PC-3 (cell line): ENCODE measurements around the gene PCDHA12. TPM values are rescaled to one million over a fixed set of nuclear protein-coding genes. Genes with fewer than 3 reads are reported as not detected.

ENCODE experiments used
- ATAC-seq: fragments of 200-7000 bp; cut with Tn5 transposase; 2 replicates; pipeline ENCODE4 v1.9.1; 2020; ENCODE audit warnings: mild to moderate bottlenecking, moderate library complexity
- BruUV-seq: library from RNA; stranded (reverse); fragments of 400-500 nt; replicated peaks from 2 replicates; lab custom pipeline; 2021; lab: Mats Ljungman, UMichigan
- CTCF ChIA-PET: fragments of 300-600 bp; sonication (Branson Sonifier 250); formaldehyde crosslinking; loops from one replicate; lab custom pipeline; 2022; ENCODE audit warnings: antibody characterized with exemption; lab: Charles Lee
- POLR2A ChIA-PET: fragments of 300-600 bp; sonication (Branson Sonifier 250); formaldehyde crosslinking; loops from one replicate; lab custom pipeline; 2022; ENCODE audit warnings: antibody characterized with exemption; ENCODE audit not compliant: unreplicated experiment; lab: Charles Lee
- DNase-seq: peaks from one replicate; pipeline ENCODE4 v3.0.0-alpha.2; 2015
- H2AFZ ChIP-seq: fragments of 300-600 bp; sonication (generic); 2 replicates; pipeline ENCODE4 v1.6.0; 2016; ENCODE audit warnings: antibody characterized with exemption, low read length
- H3F3A ChIP-seq: fragments of 300-600 bp; sonication (generic); one replicate; pipeline ENCODE4 v1.6.0; 2017; ENCODE audit warnings: antibody characterized with exemption, low read length, control low read depth, mild to moderate bottlenecking; ENCODE audit not compliant: unreplicated experiment
- H3K27ac ChIP-seq: fragments of 300-600 bp; sonication (generic); 2 replicates; pipeline ENCODE4 v1.5.1; 2016; ENCODE audit warnings: mild to moderate bottlenecking, low read length
- H3K27me3 ChIP-seq: fragments of 300-600 bp; sonication (generic); 2 replicates; pipeline ENCODE4 v1.6.1; 2016; ENCODE audit warnings: low read length, mixed read lengths
- H3K36me3 ChIP-seq: fragments of 300-600 bp; sonication (generic); 2 replicates; pipeline ENCODE4 v1.6.1; 2016; ENCODE audit warnings: low read depth, mixed run types, low read length, mixed read lengths
- H3K4me1 ChIP-seq: fragments of 300-600 bp; sonication (generic); 2 replicates; pipeline ENCODE4 v1.5.1; 2016; ENCODE audit warnings: low read length; ENCODE audit not compliant: insufficient read depth
- H3K4me2 ChIP-seq: fragments of 300-600 bp; sonication (generic); 2 replicates; pipeline ENCODE4 v1.6.0; 2016; ENCODE audit warnings: low read length
- H3K4me3 ChIP-seq: fragments of 300-600 bp; sonication (generic); 2 replicates; pipeline ENCODE4 v1.5.1; 2016; ENCODE audit warnings: mild to moderate bottlenecking, low read length, mixed read lengths
- H3K79me2 ChIP-seq: fragments of 300-600 bp; sonication (generic); 2 replicates; pipeline ENCODE4 v1.6.1; 2017; ENCODE audit warnings: low read length, mixed read lengths
- H3K9ac ChIP-seq: fragments of 300-600 bp; sonication (generic); 2 replicates; pipeline ENCODE4 v1.6.0; 2016; ENCODE audit warnings: mild to moderate bottlenecking, low read length
- H3K9me2 ChIP-seq: fragments of 300-600 bp; sonication (generic); replicated peaks from 2 replicates; pipeline ENCODE4 v1.6.1; 2016; ENCODE audit warnings: mixed run types, low read length, mixed read lengths
- H3K9me3 ChIP-seq: fragments of 300-600 bp; sonication (generic); 2 replicates; pipeline ENCODE4 v1.6.1; 2016; ENCODE audit warnings: low read length, mixed read lengths
- H4K20me1 ChIP-seq: fragments of 300-600 bp; sonication (generic); 2 replicates; pipeline ENCODE4 v1.6.1; 2016; ENCODE audit warnings: low read length, mixed read lengths
- EZH2 ChIP-seq: fragments of 300-600 bp; sonication (generic); IDR thresholded peaks from one replicate; pipeline ENCODE4 v1.6.1; 2017; ENCODE audit warnings: antibody characterized with exemption, mild to moderate bottlenecking, low read length; ENCODE audit not compliant: unreplicated experiment
- EZH2phosphoT487 ChIP-seq: fragments of 300-600 bp; sonication (generic); IDR thresholded peaks from 2 replicates; pipeline ENCODE4 v1.6.1; 2018; ENCODE audit warnings: mild to moderate bottlenecking, antibody characterized with exemption, low read length, borderline replicate concordance
- intact Hi-C: fragments of 100-400 bp; cut with micrococcal nuclease; formaldehyde crosslinking; loops from 2 replicates; pipeline ENCODE4 v1.9.0; 2023
- total RNA-seq: library from RNA; depleted of rRNA; stranded (reverse); fragments of >200 nt; gene quantifications from 2 replicates; pipeline ENCODE4 v1.2.3, GENCODE V29; 2014
- TF ChIP-seq, protein P1 (sequence below): fragments of 300-600 bp; sonication (generic); conservative IDR thresholded peaks from 2 replicates; pipeline ENCODE4 v1.5.1; 2017; ENCODE audit warnings: antibody characterized with exemption, low read depth, mild to moderate bottlenecking, low read length

The PCDHA12 gene
- total RNA-seq, 1 experiment from 2014 or later = 8.2 TPM

GRCh38 chr5:140855772-140856674 lies 19.1 kb upstream of the PCDHA12 start, which contains the start of gene PCDHA10:
Gene PCDHA10 (plus strand): TSS chr5:140855897. CDS start chr5:140856049, 152 bp downstream.
- H3K9ac ChIP-seq = no peak within 1 kb of the TSS
- H3F3A ChIP-seq = no peaks in the 10 kb centered on the region
- BruUV-seq = no TSS peak
- ChIA-PET POLR2A (no interaction called here), CTCF (no interaction called here)
- no peak for ATAC-seq
- TF ChIP-seq EZH2phosphoT487 = no peak
- TF ChIP-seq, protein P1, sequence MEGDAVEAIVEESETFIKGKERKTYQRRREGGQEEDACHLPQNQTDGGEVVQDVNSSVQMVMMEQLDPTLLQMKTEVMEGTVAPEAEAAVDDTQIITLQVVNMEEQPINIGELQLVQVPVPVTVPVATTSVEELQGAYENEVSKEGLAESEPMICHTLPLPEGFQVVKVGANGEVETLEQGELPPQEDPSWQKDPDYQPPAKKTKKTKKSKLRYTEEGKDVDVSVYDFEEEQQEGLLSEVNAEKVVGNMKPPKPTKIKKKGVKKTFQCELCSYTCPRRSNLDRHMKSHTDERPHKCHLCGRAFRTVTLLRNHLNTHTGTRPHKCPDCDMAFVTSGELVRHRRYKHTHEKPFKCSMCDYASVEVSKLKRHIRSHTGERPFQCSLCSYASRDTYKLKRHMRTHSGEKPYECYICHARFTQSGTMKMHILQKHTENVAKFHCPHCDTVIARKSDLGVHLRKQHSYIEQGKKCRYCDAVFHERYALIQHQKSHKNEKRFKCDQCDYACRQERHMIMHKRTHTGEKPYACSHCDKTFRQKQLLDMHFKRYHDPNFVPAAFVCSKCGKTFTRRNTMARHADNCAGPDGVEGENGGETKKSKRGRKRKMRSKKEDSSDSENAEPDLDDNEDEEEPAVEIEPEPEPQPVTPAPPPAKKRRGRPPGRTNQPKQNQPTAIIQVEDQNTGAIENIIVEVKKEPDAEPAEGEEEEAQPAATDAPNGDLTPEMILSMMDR = peak; percentile 24; the same call in 1 of the 2 replicates
- H3K4me2 ChIP-seq = no peak within 1 kb of the TSS
- no peaks in the 10 kb centered on the region for H3K36me3 ChIP-seq
- no peak within 1 kb of the TSS for H3K27ac ChIP-seq
- intact Hi-C loops = no loop called here
- no peaks in the 10 kb centered on the region for H4K20me1 ChIP-seq
- no peak within 1 kb of the TSS for H3K4me3 ChIP-seq
- no peaks in the 10 kb centered on the region for H3K79me2 ChIP-seq
- DNase-seq = no peak
- H3K9me2 ChIP-seq = no peaks in the 10 kb centered on the region
- H2AFZ ChIP-seq = no peak within 1 kb of the TSS
- no peaks in the 10 kb centered on the region for H3K4me1 ChIP-seq
- no peaks in the 10 kb centered on the region for H3K27me3 ChIP-seq
- H3K9me3 ChIP-seq = no peaks in the 10 kb centered on the region

DNA sequence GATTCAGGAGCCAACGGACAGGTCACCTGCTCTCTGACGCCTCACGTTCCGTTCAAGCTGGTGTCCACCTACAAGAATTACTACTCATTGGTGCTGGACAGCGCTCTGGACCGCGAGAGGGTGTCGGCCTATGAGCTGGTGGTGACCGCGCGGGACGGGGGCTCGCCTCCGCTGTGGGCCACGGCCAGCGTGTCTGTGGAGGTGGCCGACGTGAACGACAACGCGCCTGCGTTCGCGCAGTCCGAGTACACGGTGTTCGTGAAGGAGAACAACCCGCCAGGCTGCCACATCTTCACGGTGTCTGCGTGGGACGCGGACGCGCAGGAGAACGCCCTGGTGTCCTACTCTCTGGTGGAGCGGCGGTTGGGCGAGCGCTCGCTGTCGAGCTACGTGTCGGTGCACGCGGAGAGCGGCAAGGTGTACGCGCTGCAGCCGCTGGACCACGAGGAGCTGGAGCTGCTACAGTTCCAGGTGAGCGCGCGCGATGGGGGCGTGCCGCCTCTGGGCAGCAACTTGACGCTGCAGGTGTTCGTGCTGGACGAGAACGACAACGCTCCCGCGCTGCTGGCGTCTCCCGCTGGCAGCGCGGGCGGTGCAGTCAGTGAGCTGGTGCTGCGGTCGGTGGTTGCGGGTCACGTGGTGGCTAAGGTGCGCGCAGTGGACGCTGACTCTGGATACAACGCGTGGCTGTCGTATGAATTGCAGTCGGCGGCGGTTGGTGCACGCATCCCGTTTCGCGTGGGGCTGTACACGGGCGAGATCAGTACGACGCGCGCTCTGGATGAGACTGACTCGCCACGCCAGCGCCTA lies 17.7 kb upstream of the PCDHA12 start:
- BruUV-seq = no TSS peak
- ChIA-PET POLR2A (no interaction called here), CTCF (no interaction called here)
- H3K4me1 ChIP-seq = no peaks in the 10 kb centered on the region
- DNase-seq = no peak
- H2AFZ ChIP-seq = no peak overlapping the region
- H3K9ac ChIP-seq = no peak overlapping the region
- no peak for ATAC-seq
- H3K79me2 ChIP-seq = no peaks in the 10 kb centered on the region
- no peaks in the 10 kb centered on the region for H3F3A ChIP-seq
- no peaks in the 10 kb centered on the region for H3K9me2 ChIP-seq
- no peak overlapping the region for H3K4me2 ChIP-seq
- intact Hi-C loops = no loop called here
- no peaks in the 10 kb centered on the region for H3K9me3 ChIP-seq
- TF ChIP-seq, protein P1 = no peak
- TF ChIP-seq EZH2 (no peak), EZH2phosphoT487 (no peak)
- no peaks in the 10 kb centered on the region for H4K20me1 ChIP-seq
- no peaks in the 10 kb centered on the region for H3K27me3 ChIP-seq
- no peak overlapping the region for H3K27ac ChIP-seq
- no peak overlapping the region for H3K4me3 ChIP-seq
- no peaks in the 10 kb centered on the region for H3K36me3 ChIP-seq

GRCh38 chr5:140857987-140858240 lies 17.2 kb upstream of the PCDHA12 start:
- no peaks in the 10 kb centered on the region for H4K20me1 ChIP-seq
- no TSS peak for BruUV-seq
- POLR2A ChIA-PET = no interaction called here
- H3K36me3 ChIP-seq = no peaks in the 10 kb centered on the region
- H3F3A ChIP-seq = no peaks in the 10 kb centered on the region
- no peaks in the 10 kb centered on the region for H3K27me3 ChIP-seq
- no peak overlapping the region for H3K4me2 ChIP-seq
- H3K4me1 ChIP-seq = no peaks in the 10 kb centered on the region
- no peaks in the 10 kb centered on the region for H3K79me2 ChIP-seq
- H3K4me3 ChIP-seq = no peak overlapping the region
- no peaks in the 10 kb centered on the region for H3K9me3 ChIP-seq
- no peak for DNase-seq
- no peak overlapping the region for H2AFZ ChIP-seq
- CTCF ChIA-PET = no interaction called here
- ATAC-seq = no peak
- H3K9ac ChIP-seq = no peak overlapping the region
- intact Hi-C loops = no loop called here
- H3K9me2 ChIP-seq = no peaks in the 10 kb centered on the region
- H3K27ac ChIP-seq = no peak overlapping the region
- TF ChIP-seq, protein P1 = no peak
- TF ChIP-seq EZH2phosphoT487 (no peak), EZH2 (no peak)
